DOHH2 (cell line): Measurements from ENCODE around the gene MARCHF3.
"Not testable (repeated sequence)": the region's sequence is repeated elsewhere in the genome, so short reads cannot be mapped to it uniquely, and the experiment has no call there.

Experiments used
- H3F3A ChIP-seq: fragments of 200-600 bp; sonication (generic), shearing (Covaris generic); 2 replicates; pipeline ENCODE4 v1.6.0; 2016; ENCODE audit warnings: antibody characterized with exemption, mild to moderate bottlenecking; ENCODE audit not compliant: control insufficient read depth, insufficient read depth
- H3K27ac ChIP-seq: fragments of 200-600 bp; sonication (generic); 2 replicates; pipeline ENCODE4 v1.5.1; 2014; ENCODE audit warnings: low read depth, mild to moderate bottlenecking, low read length, moderate library complexity
- H3K27me3 ChIP-seq: fragments of 200-600 bp; sonication (generic); 2 replicates; pipeline ENCODE4 v1.6.1; 2014; ENCODE audit warnings: mild to moderate bottlenecking, low read length, mixed read lengths; ENCODE audit not compliant: control insufficient read depth
- H3K36me3 ChIP-seq: fragments of 200-600 bp; sonication (generic); 2 replicates; pipeline ENCODE4 v1.6.1; 2014; ENCODE audit warnings: mild to moderate bottlenecking, low read length, moderate library complexity, mixed read lengths; ENCODE audit not compliant: control insufficient read depth
- H3K4me1 ChIP-seq: fragments of 200-600 bp; sonication (generic); 2 replicates; pipeline ENCODE4 v1.6.1; 2014; ENCODE audit warnings: mild to moderate bottlenecking, low read length, mixed read lengths; ENCODE audit not compliant: control insufficient read depth
- H3K4me2 ChIP-seq: fragments of 200-600 bp; sonication (generic); 2 replicates; pipeline ENCODE4 v1.6.0; 2014; ENCODE audit warnings: mild to moderate bottlenecking, low read length, moderate library complexity
- H3K4me3 ChIP-seq: fragments of 200-600 bp; sonication (generic); 2 replicates; pipeline ENCODE4 v1.5.1; 2014; ENCODE audit warnings: mild to moderate bottlenecking, low read length, mixed read lengths
- H3K79me2 ChIP-seq: fragments of 200-600 bp; sonication (generic); 2 replicates; pipeline ENCODE4 v1.6.1; 2014; ENCODE audit warnings: mild to moderate bottlenecking, low read length, mixed read lengths; ENCODE audit not compliant: control insufficient read depth
- H3K9me2 ChIP-seq: fragments of 200-600 bp; sonication (generic); replicated peaks from 2 replicates; pipeline ENCODE4 v1.6.1; 2014; ENCODE audit warnings: mild to moderate bottlenecking, low read length, mixed read lengths; ENCODE audit not compliant: control insufficient read depth
- H3K9me3 ChIP-seq: fragments of 200-600 bp; sonication (generic); 2 replicates; pipeline ENCODE4 v1.6.1; 2014; ENCODE audit warnings: antibody characterized with exemption, low read length, mixed read lengths; ENCODE audit not compliant: control insufficient read depth, insufficient read depth
- H4K20me1 ChIP-seq: fragments of 200-600 bp; sonication (generic); 2 replicates; pipeline ENCODE4 v1.6.0; 2014; ENCODE audit warnings: low read depth, mild to moderate bottlenecking, antibody characterized with exemption, low read length, moderate library complexity; ENCODE audit not compliant: control insufficient read depth, insufficient read depth
- EZH2phosphoT487 ChIP-seq: fragments of 200-600 bp; sonication (generic); IDR thresholded peaks from 2 replicates; pipeline ENCODE4 v1.6.1; 2017; ENCODE audit warnings: borderline replicate concordance, mild to moderate bottlenecking, antibody characterized with exemption, low read length, moderate library complexity, mixed read lengths
- TF ChIP-seq, protein P1 (sequence below): fragments of 200-600 bp; sonication (generic); IDR thresholded peaks from one replicate; pipeline ENCODE4 v1.5.1; 2014; ENCODE audit warnings: antibody characterized with exemption, mild to moderate bottlenecking, low read depth, low read length; ENCODE audit not compliant: poor library complexity, severe bottlenecking

The MARCHF3 gene

DNA sequence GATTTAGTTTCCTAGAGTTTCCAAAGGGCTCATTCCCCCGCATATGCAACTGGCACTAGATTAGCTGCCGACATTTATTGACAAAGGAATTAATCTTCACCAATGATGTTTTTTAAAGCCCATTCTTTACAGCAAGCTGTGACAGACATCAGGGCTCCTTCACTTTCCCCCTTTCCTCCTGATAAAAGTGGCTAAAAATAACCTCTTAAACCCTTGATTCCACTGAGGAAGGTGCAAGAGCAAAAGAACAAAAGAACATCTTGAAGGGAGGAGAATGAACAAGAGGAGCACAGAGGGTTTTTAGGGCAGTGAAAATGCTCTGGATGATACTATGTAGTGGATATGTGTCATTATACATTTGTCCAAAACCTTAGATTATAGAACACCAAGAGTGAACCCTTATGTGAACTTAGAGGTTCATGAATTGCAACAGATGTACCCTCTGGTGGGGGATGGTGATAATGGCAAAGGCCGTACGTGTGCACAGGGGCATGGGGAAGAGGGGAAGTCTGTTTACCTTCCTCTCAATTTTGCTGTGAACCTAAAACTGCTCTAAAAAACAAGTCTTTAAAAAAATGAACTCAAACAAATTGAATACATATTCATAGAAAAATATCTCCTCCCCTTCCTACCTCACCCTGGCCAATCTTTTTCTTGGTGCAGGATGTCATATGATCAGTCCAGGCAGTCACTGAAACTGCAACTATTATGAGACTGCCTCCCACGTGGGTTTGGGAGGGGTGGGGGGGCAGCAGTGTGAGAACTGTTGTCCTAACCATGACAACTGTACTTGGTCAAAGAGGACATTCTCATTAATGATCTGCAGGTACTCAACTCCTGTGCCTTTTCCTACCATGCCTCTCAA is 83.0 kb downstream of the MARCHF3 start:
- H3K36me3 ChIP-seq: no peaks in the 10 kb centered on the region
- no peaks in the 10 kb centered on the region for H3K4me1 ChIP-seq
- H3K4me2 ChIP-seq: no peak overlapping the region
- no peaks in the 10 kb centered on the region for H3F3A ChIP-seq
- H4K20me1 ChIP-seq: no peaks in the 10 kb centered on the region
- no peak overlapping the region for H3K4me3 ChIP-seq
- no peak for TF ChIP-seq EZH2phosphoT487
- TF ChIP-seq, protein P1, sequence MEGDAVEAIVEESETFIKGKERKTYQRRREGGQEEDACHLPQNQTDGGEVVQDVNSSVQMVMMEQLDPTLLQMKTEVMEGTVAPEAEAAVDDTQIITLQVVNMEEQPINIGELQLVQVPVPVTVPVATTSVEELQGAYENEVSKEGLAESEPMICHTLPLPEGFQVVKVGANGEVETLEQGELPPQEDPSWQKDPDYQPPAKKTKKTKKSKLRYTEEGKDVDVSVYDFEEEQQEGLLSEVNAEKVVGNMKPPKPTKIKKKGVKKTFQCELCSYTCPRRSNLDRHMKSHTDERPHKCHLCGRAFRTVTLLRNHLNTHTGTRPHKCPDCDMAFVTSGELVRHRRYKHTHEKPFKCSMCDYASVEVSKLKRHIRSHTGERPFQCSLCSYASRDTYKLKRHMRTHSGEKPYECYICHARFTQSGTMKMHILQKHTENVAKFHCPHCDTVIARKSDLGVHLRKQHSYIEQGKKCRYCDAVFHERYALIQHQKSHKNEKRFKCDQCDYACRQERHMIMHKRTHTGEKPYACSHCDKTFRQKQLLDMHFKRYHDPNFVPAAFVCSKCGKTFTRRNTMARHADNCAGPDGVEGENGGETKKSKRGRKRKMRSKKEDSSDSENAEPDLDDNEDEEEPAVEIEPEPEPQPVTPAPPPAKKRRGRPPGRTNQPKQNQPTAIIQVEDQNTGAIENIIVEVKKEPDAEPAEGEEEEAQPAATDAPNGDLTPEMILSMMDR: no peak
- no peaks in the 10 kb centered on the region for H3K79me2 ChIP-seq
- H3K9me2 ChIP-seq: no peaks in the 10 kb centered on the region
- no peak overlapping the region for H3K27ac ChIP-seq
- H3K27me3 ChIP-seq: no peaks in the 10 kb centered on the region
- H3K9me3 ChIP-seq: no peaks in the 10 kb centered on the region

GRCh38 chr5:126942908-126943307 is 87.5 kb downstream of the MARCHF3 start:
- H3K9me3 ChIP-seq, H3K4me3 ChIP-seq, H3K27ac ChIP-seq, H3K79me2 ChIP-seq, H3K27me3 ChIP-seq, H4K20me1 ChIP-seq, H3F3A ChIP-seq, H3K4me1 ChIP-seq, H3K4me2 ChIP-seq, H3K9me2 ChIP-seq, H3K36me3 ChIP-seq: not testable (repeated sequence)

DNA sequence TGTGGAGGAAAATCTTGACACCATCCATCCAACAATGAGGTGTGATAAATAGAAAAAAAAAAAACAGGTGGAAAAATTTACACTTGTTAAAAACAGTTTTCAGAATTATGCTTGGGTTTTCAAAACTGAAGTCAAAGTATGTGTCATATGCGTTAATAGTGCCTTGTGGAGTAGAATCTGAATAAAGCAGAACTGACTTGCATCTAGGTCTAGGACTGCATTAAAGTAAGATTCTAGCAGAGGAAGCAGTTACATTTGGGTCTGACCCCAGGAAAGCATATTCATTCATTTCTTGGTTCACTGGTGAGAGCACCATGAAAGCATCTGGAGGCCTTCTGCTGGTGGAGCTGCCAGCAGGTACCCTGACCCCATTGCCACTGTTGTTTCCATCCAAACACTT is 89.0 kb downstream of the MARCHF3 start:
- H4K20me1 ChIP-seq: no peaks in the 10 kb centered on the region
- H3K9me3 ChIP-seq: no peaks in the 10 kb centered on the region
- H3K4me1 ChIP-seq: peaks cover 7% of the 10 kb centered on the region; the same call in 1 of the 2 replicates
- no peaks in the 10 kb centered on the region for H3K27me3 ChIP-seq
- no peaks in the 10 kb centered on the region for H3K36me3 ChIP-seq
- H3K9me2 ChIP-seq: no peaks in the 10 kb centered on the region
- no peaks in the 10 kb centered on the region for H3K79me2 ChIP-seq
- no peak overlapping the region for H3K4me3 ChIP-seq
- H3F3A ChIP-seq: no peaks in the 10 kb centered on the region
- H3K4me2 ChIP-seq: no peak overlapping the region
- TF ChIP-seq, protein P1: no peak
- no peak for TF ChIP-seq EZH2phosphoT487
- no peak overlapping the region for H3K27ac ChIP-seq

- TF ChIP-seq, protein P1: no peak
- TF ChIP-seq EZH2phosphoT487: no peak
- peaks cover 7% of the 10 kb centered on the region; the same call in 1 of the 2 replicates for H3K4me1 ChIP-seq
- no peaks in the 10 kb centered on the region for H3K27me3 ChIP-seq
- no peaks in the 10 kb centered on the region for H3F3A ChIP-seq
- no peak overlapping the region for H3K4me3 ChIP-seq
- no peaks in the 10 kb centered on the region for H3K9me3 ChIP-seq
- H3K36me3 ChIP-seq: no peaks in the 10 kb centered on the region
- H3K27ac ChIP-seq: no peak overlapping the region
- no peaks in the 10 kb centered on the region for H3K9me2 ChIP-seq
- no peaks in the 10 kb centered on the region for H3K79me2 ChIP-seq
- no peaks in the 10 kb centered on the region for H4K20me1 ChIP-seq
- no peak overlapping the region for H3K4me2 ChIP-seq
These were observed 90.5 kb downstream of the MARCHF3 start for GRCh38 chr5:126939887-126940286.
